GM10266 (cell line): ENCODE results near the gene PRXL2A.
"Not testable (repeated sequence)": the region's sequence is repeated elsewhere in the genome, so short reads cannot be mapped to it uniquely, and the experiment has no call there.

ENCODE experiments used
- DNase-seq: peaks from one replicate; pipeline ENCODE4 v3.0.0; 2012; ENCODE audit errors: extremely low spot score
- CTCF ChIP-seq: IDR thresholded peaks from 2 replicates; pipeline ENCODE4 v1.5.1; 2012; ENCODE audit warnings: mild to moderate bottlenecking, low read depth; ENCODE audit not compliant: control insufficient read depth, insufficient read depth; ENCODE audit errors: missing control alignments

PRXL2A gene

GRCh38 chr10:80472234-80473095 lies 64.1 kb downstream of the PRXL2A start:
- TF ChIP-seq CTCF = no peak
- DNase-seq = peak; percentile 69

DNA sequence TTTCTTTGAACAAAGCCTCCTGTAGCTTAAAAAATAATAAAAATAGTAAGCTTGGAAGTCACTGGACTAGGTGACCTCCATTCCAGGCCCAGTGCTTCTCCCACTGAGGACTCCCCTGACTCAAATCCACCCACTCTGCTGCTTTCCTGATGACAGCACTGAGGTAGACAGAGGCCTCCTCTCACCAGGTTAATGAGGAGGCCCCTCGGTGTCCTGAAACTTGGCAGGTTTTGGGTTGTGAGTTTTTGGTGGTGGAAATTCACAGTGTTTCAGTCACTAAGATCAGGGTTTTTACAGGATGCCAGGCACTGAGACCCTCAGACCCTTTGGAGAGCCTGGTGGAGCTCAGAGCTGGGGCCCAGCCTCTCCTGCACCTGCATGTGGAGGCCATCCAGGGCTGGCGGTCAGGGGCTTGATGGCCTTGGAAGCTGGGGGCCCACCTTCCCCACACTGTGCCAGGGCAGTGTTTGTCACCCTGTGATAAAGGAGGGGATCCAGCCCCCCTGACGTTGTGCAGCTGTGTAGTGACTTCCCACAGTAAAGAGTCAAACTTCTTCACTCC lies 64.8 kb downstream of the PRXL2A start:
- no peak for DNase-seq
- no peak for TF ChIP-seq CTCF

DNA sequence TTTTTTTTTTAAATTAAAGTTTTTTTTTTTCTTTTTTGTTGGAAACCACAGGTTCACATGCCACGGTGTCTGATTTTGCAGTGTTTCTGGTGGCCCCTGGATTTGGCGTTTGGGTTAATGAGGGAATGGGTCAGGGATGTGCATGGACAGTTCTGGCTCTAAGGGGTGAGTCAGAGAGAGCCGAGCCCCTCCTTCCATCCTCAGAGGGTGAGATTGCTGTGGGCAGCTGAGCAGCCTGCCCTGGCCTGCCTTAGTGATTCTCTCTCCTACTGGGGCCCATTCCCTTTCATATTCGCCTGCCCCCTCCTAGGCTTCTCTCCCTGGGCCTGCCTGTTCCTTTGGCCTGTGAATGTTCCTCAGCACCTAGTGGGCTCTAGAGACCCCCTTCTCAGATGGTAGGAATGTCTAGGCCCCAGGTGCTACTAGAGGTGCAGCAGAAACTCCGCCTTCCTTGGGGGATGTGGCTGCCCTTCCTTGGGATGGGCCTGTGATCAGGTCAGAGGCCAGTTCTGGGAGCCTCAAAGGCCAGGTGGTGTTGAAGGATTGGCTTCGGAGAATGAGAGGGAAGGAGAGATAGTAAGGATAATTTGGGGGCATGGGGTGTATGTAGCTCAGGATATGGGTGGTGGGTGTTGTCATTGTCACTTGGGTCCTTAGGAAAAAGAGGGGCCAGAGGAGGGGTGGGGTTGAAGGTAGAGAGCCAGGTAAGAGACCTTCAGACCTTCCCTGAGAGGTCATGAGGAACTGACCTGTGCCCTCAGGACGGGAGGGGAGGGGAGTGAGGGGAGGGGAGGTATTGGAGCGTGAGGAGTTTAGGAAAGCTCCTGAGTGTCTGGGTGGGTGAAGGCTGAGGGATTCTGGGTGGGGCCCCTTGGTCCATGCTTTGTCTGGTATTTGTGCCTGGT lies 65.6 kb downstream of the PRXL2A start:
- TF ChIP-seq CTCF = no peak

DNA sequence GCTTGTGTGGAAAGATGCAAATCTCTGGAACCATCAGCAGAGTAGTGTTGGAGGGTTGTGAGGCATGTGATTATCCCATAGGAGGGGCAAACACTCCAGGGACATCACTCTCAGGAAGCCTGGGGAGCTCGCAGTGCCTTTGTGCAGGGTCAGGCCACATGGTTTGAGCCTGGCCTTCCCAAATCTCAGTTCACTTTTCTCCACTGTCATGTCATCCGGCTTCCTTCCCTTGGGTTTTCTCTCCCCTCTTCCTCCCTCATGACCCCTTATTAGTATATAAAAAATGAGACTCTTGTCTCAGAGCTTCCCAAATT lies 66.2 kb downstream of the PRXL2A start:
- DNase-seq = no peak
- TF ChIP-seq CTCF = no peak

More for the DNA sequence above, 65.6 kb downstream of the PRXL2A start:
- DNase-seq = no peak

- no peak for DNase-seq
- no peak for TF ChIP-seq CTCF
Observed at GRCh38 chr10:80474941-80475340, 66.6 kb downstream of the PRXL2A start.

DNA sequence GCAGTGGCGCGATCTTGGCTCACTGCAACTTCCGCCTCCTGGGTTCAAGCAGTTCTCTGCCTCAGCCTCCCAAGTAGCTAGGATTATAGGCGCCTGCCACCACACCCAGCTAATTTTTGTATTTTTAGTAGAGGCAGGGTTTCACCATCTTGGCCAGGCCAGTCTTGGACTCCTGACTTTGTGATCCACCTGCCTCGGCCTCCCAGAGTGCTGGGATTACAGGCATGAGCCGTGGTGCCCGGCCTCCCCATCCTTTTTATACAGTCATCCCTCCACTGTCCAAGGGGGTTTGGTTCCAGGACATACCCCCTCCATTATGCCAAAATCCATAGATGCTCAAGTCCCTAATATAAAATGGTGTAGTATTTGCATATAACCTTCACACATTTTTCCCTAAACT lies 67.3 kb downstream of the PRXL2A start:
- not testable (repeated sequence) for DNase-seq

- no peak for TF ChIP-seq CTCF
Observed at GRCh38 chr10:80476685-80477084, 68.3 kb downstream of the PRXL2A start.

More at GRCh38 chr10:80476685-80477084, 68.3 kb downstream of the PRXL2A start:
- DNase-seq = no peak
